Cardiac muscle cell (in vitro differentiated cells and primary cell): ENCODE data around the gene GLYATL3. TPM values are rescaled to one million over a fixed set of nuclear protein-coding genes. Genes with fewer than 3 reads are reported as not detected.

Source experiments
- DNase-seq, 2 donors: peaks; one replicate each; pipeline versions ENCODE4 v3.0.0 to v3.0.0-alpha.2; 2010 to 2017; ENCODE audit warnings: low read depth in 1 of 2, low spot score in 1 of 2
- H3K27ac ChIP-seq: fragments of 200-600 bp; sonication (generic); 2 replicates; pipeline ENCODE4 v1.5.1; 2016
- H3K27me3 ChIP-seq: fragments of 200-600 bp; sonication (generic); 2 replicates; pipeline ENCODE4 v1.6.0; 2016; ENCODE audit warnings: control low read depth
- H3K36me3 ChIP-seq: fragments of 200-600 bp; sonication (generic); 2 replicates; pipeline ENCODE4 v1.5.1; 2016; ENCODE audit warnings: control low read depth
- H3K4me1 ChIP-seq: fragments of 200-600 bp; sonication (generic); 2 replicates; pipeline ENCODE4 v1.8.1; 2017; ENCODE audit warnings: low read depth, mild to moderate bottlenecking, mixed run types
- H3K4me3 ChIP-seq: fragments of 200-600 bp; sonication (generic); 2 replicates; pipeline ENCODE4 v1.5.1; 2016; ENCODE audit warnings: mild to moderate bottlenecking
- H3K9me3 ChIP-seq: fragments of 200-600 bp; sonication (generic); 2 replicates; pipeline ENCODE4 v1.5.1; 2017; ENCODE audit warnings: low read depth, mild to moderate bottlenecking, control low read depth
- polyA plus RNA-seq: library from polyadenylated mRNA; unstranded; fragments of >200 nt; fragmentation: Nextera tagmentation; extraction: Ambion mirVana; gene quantifications from 2 replicates; pipeline ENCODE4 v1.2.1, GENCODE V29; 2016
- total RNA-seq: library from RNA; depleted of rRNA; stranded (reverse); fragments of >200 nt; gene quantifications from 2 replicates; pipeline ENCODE4 v1.2.3, GENCODE V29; 2016
- TF ChIP-seq, protein P1 (sequence below): IDR thresholded peaks from 2 replicates; pipeline ENCODE4 v1.5.1; 2012; ENCODE audit warnings: low read depth, mild to moderate bottlenecking, low read length

Gene GLYATL3
- total and polyA plus RNA-seq, 2 experiments from 2014 or later, result not detected

- H3K9me3 ChIP-seq, result no peaks in the 10 kb centered on the region
- no peak overlapping the region for H3K4me3 ChIP-seq
- TF ChIP-seq, protein P1, sequence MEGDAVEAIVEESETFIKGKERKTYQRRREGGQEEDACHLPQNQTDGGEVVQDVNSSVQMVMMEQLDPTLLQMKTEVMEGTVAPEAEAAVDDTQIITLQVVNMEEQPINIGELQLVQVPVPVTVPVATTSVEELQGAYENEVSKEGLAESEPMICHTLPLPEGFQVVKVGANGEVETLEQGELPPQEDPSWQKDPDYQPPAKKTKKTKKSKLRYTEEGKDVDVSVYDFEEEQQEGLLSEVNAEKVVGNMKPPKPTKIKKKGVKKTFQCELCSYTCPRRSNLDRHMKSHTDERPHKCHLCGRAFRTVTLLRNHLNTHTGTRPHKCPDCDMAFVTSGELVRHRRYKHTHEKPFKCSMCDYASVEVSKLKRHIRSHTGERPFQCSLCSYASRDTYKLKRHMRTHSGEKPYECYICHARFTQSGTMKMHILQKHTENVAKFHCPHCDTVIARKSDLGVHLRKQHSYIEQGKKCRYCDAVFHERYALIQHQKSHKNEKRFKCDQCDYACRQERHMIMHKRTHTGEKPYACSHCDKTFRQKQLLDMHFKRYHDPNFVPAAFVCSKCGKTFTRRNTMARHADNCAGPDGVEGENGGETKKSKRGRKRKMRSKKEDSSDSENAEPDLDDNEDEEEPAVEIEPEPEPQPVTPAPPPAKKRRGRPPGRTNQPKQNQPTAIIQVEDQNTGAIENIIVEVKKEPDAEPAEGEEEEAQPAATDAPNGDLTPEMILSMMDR, result no peak
- H3K36me3 ChIP-seq, result no peaks in the 10 kb centered on the region
- H3K27ac ChIP-seq, result no peak overlapping the region
- no peaks in the 10 kb centered on the region for H3K27me3 ChIP-seq
- DNase-seq, result no peak
- no peaks in the 10 kb centered on the region for H3K4me1 ChIP-seq
Observed at GRCh38 chr6:49576618-49577017, 76.9 kb downstream of the GLYATL3 start.

Other genes starting within 250 kb of the GLYATL3 start
- gene MMUT, start 36.7 kb upstream of the GLYATL3 start, total RNA-seq, result 12.5 and 13.5 TPM in 2 replicates
- 31.7 and 32.8 TPM in 2 replicates for gene MMUT, start 36.7 kb upstream of the GLYATL3 start, polyA plus RNA-seq
- 1.6 and 4.0 TPM in 2 replicates for gene CENPQ, start 36.6 kb upstream of the GLYATL3 start, total RNA-seq
- gene CENPQ, start 36.6 kb upstream of the GLYATL3 start, polyA plus RNA-seq, result 4.8 and 4.9 TPM in 2 replicates
- gene C6orf141, start 50.7 kb downstream of the GLYATL3 start, total RNA-seq, result 0.54 TPM in 1 of 2 replicates, not detected in the other
- gene C6orf141, start 50.7 kb downstream of the GLYATL3 start, polyA plus RNA-seq, result 0.67 and 0.98 TPM in 2 replicates
- gene RHAG, start 136.9 kb downstream of the GLYATL3 start, total RNA-seq, result not detected in 2 replicates
- not detected in 2 replicates for gene RHAG, start 136.9 kb downstream of the GLYATL3 start, polyA plus RNA-seq
- gene CRISP2, start 213.6 kb downstream of the GLYATL3 start, total RNA-seq, result not detected in 2 replicates
- gene CRISP2, start 213.6 kb downstream of the GLYATL3 start, polyA plus RNA-seq, result not detected in 2 replicates
- not detected in 2 replicates for gene CRISP3, start 244.5 kb downstream of the GLYATL3 start, total RNA-seq
- not detected in 2 replicates for gene CRISP3, start 244.5 kb downstream of the GLYATL3 start, polyA plus RNA-seq